Forelimb muscle (tissue), 1 donor: ENCODE results near the gene LENG1. TPM values are rescaled to one million over a fixed set of nuclear protein-coding genes. Genes with fewer than 3 reads are reported as not detected.
A peak's percentile ranks its signal among the peaks of the same experiment; 100 is the strongest.
"Not testable (repeated sequence)": the region's sequence is repeated elsewhere in the genome, so short reads cannot be mapped to it uniquely, and the experiment has no call there.

Source experiments
- DNase-seq: peaks from one replicate; pipeline ENCODE4 v3.0.0-alpha.2; 2013; ENCODE audit warnings: low read depth
- polyA plus RNA-seq: library from polyadenylated mRNA; unstranded; fragments of 120-200 nt; gene quantifications from one replicate; pipeline ENCODE4 v1.2.1, GENCODE V29; 2013; ENCODE audit not compliant: insufficient read length

The LENG1 gene
- polyA plus RNA-seq, 1 donor = 8.1 TPM

DNA sequence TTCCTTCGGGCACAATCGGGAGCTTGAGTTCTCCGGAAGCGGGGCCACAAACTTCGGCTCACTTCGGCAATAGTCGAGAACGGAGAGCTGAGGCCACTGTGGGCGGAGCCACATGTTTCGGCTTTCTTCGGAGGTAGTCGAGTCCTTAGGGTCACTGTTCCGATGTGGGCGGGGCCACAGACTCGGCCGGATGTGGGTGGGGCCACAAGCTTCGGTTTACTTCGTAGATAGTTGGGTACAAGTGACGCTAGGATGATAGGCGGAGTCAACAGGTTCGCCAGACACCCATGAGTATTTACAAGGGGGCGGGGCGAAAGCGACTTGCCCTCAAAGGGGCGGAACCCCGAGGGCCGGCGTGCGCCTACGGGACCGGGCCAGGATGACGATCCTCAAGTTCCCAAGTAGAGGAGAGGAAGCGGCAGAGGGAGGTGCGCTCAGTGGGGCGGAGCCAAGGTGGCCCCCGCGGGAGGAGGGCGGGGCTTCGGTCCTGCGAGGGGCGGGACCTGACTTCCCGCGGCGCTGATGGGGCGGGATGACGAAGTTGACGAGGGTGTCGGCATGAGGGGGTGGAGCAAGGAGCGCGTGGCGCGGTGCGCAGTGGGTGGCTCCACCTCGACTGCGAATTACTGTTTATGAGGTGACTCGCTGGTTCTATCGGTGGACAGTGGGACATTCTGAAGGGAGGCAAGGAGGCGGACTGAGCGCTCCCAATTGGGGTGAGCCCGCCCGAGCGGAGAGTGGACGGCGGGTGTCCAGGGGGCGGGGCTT, 30.4 kb upstream of the LENG1 start:
- peak; percentile 100 for DNase-seq

DNA sequence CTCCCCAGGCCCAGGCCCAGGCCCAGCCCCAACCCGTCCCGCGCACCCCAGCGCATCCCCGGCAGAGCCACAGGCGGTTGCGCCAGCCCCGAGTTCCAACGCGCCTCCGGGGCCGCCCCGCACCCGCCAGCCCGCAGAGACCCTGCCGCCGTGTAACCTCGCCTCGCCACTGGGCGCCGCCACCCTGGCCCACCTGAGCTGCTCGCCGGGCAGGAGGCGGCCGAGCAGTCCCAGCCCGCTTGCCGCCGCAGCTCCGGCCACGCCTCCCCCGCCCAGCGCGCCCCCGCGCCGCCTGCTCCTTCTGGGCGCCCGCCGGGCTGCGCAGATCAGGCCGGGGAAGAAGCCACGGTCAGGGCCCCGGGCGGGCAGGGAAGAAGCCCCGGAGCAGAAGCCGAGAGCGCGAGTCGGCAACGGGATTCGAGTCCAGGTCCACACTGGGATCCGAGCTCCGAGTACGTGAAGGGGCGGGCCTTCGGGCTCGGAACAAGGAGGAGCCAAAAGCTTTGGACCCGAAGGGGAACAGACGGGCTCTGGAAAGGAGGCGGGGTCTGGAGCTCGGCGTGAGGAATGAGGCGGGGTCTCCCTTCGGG, 29.7 kb upstream of the LENG1 start, which contains the start of gene MBOAT7:
Gene MBOAT7 (minus strand): TSS at position 436 of the 590 bp plus-strand sequence. CDS start 1,072 bp downstream, outside the sequence.
- DNase-seq = no peak

GRCh38 chr19:54188215-54188871, 28.8 kb upstream of the LENG1 start:
- no peak for DNase-seq

- DNase-seq = no peak
These were observed 27.4 kb upstream of the LENG1 start for GRCh38 chr19:54186934-54187381.

DNA sequence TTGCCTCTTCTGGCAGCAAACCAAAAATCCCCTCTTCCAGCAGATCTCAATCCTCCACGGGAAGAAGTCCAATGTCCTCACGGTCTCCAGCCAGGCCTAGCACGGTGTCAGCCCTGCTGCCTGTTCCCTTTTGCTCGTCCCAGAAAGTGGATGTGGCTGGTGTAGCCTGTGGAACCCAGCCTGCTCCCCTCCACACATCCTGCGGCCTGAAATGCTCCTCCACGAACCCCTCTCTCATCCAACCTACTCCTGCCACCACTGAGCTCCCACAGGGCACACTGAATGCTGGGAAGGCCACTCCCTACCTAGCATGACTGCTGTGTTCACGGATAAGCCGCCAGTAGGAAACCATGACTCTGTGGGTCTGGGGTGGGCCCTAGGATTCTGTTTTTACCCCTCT, 26.8 kb upstream of the LENG1 start:
- no peak for DNase-seq

DNA sequence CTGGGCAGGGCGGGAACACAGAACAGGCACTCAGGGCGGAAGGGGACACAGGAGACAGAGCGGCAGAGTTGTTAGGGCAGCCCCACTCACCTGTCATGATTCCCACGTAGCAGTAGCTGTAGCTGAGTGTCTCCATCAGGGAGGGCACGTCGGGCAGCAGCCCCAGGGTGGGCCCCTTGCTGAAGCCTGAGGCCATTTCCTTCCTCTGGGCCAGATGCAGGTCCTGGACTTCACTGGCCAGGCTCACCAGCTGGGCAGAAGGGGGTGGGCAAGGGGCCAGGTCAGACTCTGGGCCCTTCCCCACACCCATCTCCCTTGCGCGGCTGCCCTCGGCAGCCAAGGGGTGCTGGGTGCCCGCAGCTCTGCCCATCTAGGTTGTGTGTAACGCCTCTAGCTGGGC, 23.9 kb upstream of the LENG1 start:
- DNase-seq = no peak

- DNase-seq = not testable (repeated sequence)
These were observed 22.4 kb upstream of the LENG1 start for GRCh38 chr19:54181894-54182293.

DNA sequence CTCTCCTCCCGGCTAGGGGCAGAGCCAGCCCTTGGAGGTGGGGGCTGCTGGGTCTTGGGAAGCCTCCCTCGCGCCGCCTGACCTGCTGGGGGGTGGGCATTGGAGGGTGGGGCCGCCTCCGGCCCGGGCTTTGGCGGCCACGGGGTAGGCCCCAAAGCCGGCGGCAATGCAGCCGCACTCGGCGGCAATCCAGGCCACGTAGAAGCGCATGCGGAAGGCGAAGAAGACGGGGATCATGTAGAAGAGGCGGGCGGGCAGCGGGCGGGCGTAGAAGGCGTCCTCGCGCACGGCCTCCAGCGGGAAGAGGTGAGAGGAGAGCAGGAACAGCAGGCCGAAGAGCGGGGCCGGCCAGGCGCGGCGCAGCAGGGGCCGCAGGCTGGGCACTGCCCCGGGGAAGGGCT, 21.2 kb upstream of the LENG1 start:
- DNase-seq = no peak

- no peak for DNase-seq
These were observed 20.5 kb upstream of the LENG1 start for GRCh38 chr19:54179921-54180461.

DNA sequence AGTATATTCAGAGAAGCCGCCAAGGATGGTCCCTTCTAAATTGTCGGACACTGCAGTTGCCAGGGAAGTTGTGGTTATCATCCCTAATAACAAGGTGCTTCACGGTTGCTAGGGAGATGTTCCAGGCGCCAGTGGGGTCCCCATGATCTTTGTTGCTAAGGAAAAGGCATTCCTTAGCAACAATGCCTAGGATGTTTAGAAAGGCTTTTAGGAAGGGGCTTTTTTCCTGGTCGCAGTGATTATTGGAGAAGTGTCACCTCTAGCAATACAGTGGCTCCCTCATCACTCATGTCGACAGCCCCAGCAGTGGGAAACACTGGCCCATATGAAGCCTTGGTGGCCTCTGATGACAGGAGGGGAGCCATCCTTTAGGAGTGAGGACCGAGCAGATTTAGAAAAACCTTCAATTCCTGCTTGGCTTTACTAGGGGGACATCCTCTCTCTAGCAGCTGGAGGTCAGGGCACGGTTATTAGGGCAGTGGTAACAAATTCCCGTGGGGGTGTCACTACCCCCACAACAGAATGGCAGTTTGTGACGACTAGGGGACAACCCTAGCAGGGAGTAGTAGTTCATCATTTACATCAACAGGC, 19.8 kb upstream of the LENG1 start:
- DNase-seq = no peak

- no peak for DNase-seq
These were observed 19.2 kb upstream of the LENG1 start for GRCh38 chr19:54178581-54179261.

DNA sequence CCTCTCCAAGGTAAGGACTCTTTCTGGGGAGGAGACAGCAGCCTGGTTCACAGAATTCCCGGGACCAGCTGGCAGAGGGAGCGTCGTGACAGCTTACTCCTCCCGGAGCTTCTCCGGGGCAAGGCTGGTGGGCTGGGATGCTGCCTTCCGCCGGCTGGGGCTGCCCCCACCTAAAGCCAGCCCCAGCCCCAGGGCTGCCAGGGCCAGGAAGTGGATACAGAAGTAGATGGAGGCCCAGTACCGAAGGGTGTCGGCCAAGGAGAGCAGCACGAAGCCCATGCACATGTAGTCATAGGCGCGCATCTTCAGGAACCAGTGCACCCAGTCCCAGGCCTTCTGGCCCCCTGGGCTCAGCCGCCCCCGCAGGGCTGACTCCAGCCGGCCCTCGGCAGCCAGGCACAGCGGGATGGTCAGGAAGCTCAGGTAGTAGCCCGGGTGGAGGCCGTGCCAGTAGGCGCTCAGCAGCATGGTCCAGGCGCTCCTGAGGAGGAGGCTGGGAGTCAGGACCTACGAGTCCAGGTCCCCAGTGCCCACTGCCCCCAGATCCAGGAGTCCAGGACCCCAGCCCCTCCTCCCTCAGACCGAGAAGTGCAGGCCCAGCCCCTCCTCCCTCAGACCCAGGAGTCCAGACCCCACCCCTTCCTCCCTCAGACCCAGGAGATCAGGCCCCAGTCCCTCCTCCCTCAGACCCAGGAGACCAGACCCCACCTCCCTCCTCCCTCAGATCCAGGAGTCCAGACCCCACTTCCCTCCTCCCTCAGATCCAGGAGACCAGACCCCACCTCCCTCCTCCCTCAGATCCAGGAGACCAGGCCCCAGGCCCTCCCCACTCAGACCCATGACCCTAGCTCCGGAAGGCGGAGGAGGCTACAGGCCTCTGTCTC, 14.7 kb upstream of the LENG1 start:
- DNase-seq = no peak

DNA sequence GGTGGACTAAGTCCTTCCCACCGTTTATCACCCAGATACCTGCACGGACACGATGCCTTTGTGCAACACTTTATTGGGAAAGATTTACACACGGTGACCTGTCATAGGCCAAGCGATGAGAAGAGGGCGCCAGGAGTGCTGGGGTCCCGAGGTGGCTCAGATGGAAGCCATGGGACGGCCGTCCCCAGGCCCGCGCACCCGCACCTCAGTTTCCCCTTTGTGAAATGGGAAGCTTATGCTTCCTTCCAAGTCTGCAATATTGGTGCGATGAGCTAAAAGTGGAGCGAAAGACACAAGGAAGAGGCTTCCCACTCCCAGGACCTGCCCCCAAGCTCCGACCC, 13.8 kb upstream of the LENG1 start:
- DNase-seq = no peak

- no peak for DNase-seq
These were observed 13.2 kb upstream of the LENG1 start, which contains the start of gene TMC4 for GRCh38 chr19:54172471-54173358. TMC4 (minus strand) TSS chr19:54173160; CDS start chr19:54173117, 43 bp downstream.

GRCh38 chr19:54171736-54172431, 12.4 kb upstream of the LENG1 start:
- DNase-seq = not testable (repeated sequence)

- no peak for DNase-seq
These were observed 9.7 kb upstream of the LENG1 start for GRCh38 chr19:54169149-54169740.

DNA sequence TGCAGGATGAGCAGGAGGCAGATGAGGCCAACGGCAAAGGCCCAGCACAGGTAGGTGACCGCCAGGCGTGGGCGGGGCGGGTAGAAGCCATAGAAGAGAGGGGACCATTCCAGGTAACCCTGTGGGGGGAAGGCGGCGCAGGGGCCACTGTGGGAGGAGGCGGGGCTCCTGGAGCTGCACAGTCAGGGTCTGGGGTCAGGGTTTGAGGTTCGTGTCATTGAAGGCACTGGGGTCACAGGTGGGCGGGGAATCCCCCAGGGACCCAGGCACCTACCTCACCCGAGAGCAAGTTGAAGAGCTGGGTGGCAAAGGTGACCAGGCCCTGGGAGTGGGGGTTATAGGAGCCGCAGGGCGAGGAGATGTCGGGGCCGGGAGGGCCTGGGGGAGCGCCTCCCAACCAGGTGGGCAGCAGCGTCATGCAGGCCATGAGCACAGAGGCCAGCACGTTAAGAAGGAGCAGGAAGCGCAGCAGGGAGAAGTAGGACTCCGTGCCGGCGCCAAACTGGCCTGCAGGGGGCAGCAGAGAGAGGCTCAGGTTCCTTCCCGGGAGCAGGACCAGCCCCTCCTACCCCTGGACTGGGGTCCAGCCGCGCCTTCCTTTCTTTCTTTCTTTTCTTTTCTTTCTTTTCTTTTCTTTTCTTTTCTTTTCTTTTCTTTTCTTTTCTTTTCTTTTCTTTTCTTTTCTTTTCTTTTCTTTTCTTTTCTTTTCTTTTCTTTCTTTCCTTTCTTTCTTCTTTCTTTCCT, 8.8 kb upstream of the LENG1 start:
- DNase-seq = no peak

DNA sequence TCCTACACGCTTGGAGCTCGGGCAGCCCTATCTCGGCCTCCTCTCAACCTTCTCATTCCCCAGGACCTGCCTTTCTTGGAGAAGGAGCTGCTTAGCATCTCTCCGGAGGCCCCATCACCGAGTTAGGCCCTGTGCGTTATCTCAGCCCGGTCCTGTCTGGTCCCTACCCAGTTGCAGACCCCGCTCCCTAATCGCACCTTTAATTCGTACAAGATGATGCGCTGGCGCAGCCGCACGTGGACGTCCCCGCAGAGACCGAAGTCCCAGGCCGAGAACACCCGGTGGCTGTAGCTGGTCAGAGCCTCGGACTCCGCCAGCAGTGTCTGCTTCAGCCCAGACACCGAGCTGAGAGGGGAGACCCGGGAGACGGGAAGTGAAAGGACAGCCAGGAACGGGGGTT, 5.7 kb upstream of the LENG1 start:
- no peak for DNase-seq
